ENCODE measurements around the gene ASPDH.

The ASPDH gene

GRCh38 chr19:50513746-50514345 lies at the start of gene ASPDH:
ASPDH (minus strand) TSS chr19:50513913; CDS start chr19:50513823, 90 bp downstream.
- ATAC-seq (no peak), DNase-seq (no peak)

GRCh38 chr19:50562996-50563395 lies 49.3 kb upstream of the ASPDH start:
- ATAC-seq (no peak), DNase-seq (no peak)

GRCh38 chr19:50562329-50562728 lies 48.6 kb upstream of the ASPDH start:
- DNase-seq: no peak
- no peak for ATAC-seq

- no peak for DNase-seq
- ATAC-seq: no peak
These were observed 45.9 kb upstream of the ASPDH start for GRCh38 chr19:50559636-50560035.

- ATAC-seq: no peak
- DNase-seq: no peak
These were observed 44.7 kb upstream of the ASPDH start for GRCh38 chr19:50558449-50558848.

- DNase-seq (no peak), ATAC-seq (no peak)
These were observed 44.3 kb upstream of the ASPDH start for GRCh38 chr19:50558039-50558438.

- no peak for ATAC-seq
- no peak for DNase-seq
These were observed 43.4 kb upstream of the ASPDH start for GRCh38 chr19:50557009-50557613.

- ATAC-seq: peak; percentile 62
- peak; percentile 88 for DNase-seq
These were observed 42.7 kb upstream of the ASPDH start for GRCh38 chr19:50556282-50557008.

- DNase-seq (no peak), ATAC-seq (no peak)
These were observed 42.0 kb upstream of the ASPDH start for GRCh38 chr19:50555450-50556281.

GRCh38 chr19:50555033-50555432 lies 41.3 kb upstream of the ASPDH start:
- DNase-seq (no peak), ATAC-seq (no peak)

GRCh38 chr19:50554212-50554611 lies 40.5 kb upstream of the ASPDH start:
- no peak for DNase-seq
- no peak for ATAC-seq

GRCh38 chr19:50553134-50553703 lies 39.5 kb upstream of the ASPDH start:
- ATAC-seq (no peak), DNase-seq (no peak)

GRCh38 chr19:50552540-50552939 lies 38.8 kb upstream of the ASPDH start:
- DNase-seq (no peak), ATAC-seq (no peak)

GRCh38 chr19:50551715-50552187 lies 38.0 kb upstream of the ASPDH start:
- no peak for DNase-seq
- ATAC-seq: no peak

- ATAC-seq (no peak), DNase-seq (no peak)
These were observed 37.5 kb upstream of the ASPDH start for GRCh38 chr19:50551034-50551714.

GRCh38 chr19:50550594-50550966 lies 36.9 kb upstream of the ASPDH start:
- no peak for DNase-seq
- no peak for ATAC-seq

- no peak for DNase-seq
- ATAC-seq: no peak
These were observed 36.3 kb upstream of the ASPDH start for GRCh38 chr19:50549927-50550593.

- ATAC-seq (no peak), DNase-seq (no peak)
These were observed 35.6 kb upstream of the ASPDH start for GRCh38 chr19:50549059-50549926.

GRCh38 chr19:50548191-50549058 lies 34.7 kb upstream of the ASPDH start:
- ATAC-seq (no peak), DNase-seq (no peak)

Data from stimulated activated naive CD8-positive, alpha-beta T cell treated with anti-CD3 and anti-CD28 coated beads, Interleukin-15, Interleukin-2, amounts not matched to agents 100 U/mL and 50 U/mL, for 24 hours (primary cell).